Transverse colon (tissue), 3 donors: ENCODE data around the gene CACNG6.

Experiments used
- CTCF ChIP-seq, 5 experiments: fragments of 200-600 bp in 3 of 5; fragments of 450-650 bp in 2 of 5; sonication (generic) in 3 of 5; IDR thresholded peaks; 1 replicate in 2 of 5; 2 replicates in 3 of 5; pipeline ENCODE4 v1.5.1; 2016 to 2017; ENCODE audit warnings: antibody characterized with exemption in 5 of 5, inconsistent platforms in 3 of 5, mild to moderate bottlenecking in 2 of 5, moderate library complexity in 1 of 5
- EP300 ChIP-seq: sonication (generic); formaldehyde crosslinking; IDR thresholded peaks from one replicate; pipeline ENCODE4 v1.6.1; 2017; ENCODE audit warnings: antibody characterized with exemption, low read depth
- POLR2A ChIP-seq: fragments of 450-650 bp; IDR thresholded peaks from one replicate; pipeline ENCODE4 v1.6.1; 2016; ENCODE audit warnings: antibody characterized with exemption, mild to moderate bottlenecking, moderate library complexity

GRCh38 chr19:53960187-53960586 is 31.2 kb upstream of the CACNG6 start:
- TF ChIP-seq EP300, result no peak
- no peak for TF ChIP-seq CTCF (IDR thresholded peaks at IDR 0.05)
- TF ChIP-seq POLR2A, result no peak
